HepG2 (cell line): ENCODE measurements around the gene TMEM198. TPM values are rescaled to one million over a fixed set of nuclear protein-coding genes. Genes with fewer than 3 reads are reported as not detected.

Experiments used
- FOXM1 ChIP-seq: sonication (generic); formaldehyde crosslinking; IDR thresholded peaks from 2 replicates; pipeline ENCODE4 v1.5.0; 2020; ENCODE audit warnings: missing genetic modification reagents
- GATA4 ChIP-seq: sonication (generic); IDR thresholded peaks from 2 replicates; pipeline ENCODE4 v1.6.1; 2016; ENCODE audit warnings: antibody characterized with exemption, low read depth, borderline replicate concordance
- GATAD1 ChIP-seq: IDR thresholded peaks from 2 replicates; pipeline ENCODE4 v1.6.1; 2016; ENCODE audit warnings: missing genetic modification reagents, missing compliant biosample characterization
- HNRNPL ChIP-seq: fragments of 200-400 bp; formaldehyde crosslinking; IDR thresholded peaks from 2 replicates; pipeline ENCODE4 v1.6.1; 2017; ENCODE audit warnings: mild to moderate bottlenecking, low read depth, low read length
- MAF1 ChIP-seq: sonication (generic); formaldehyde crosslinking; IDR thresholded peaks from 2 replicates; pipeline ENCODE4 v1.5.0; 2020; ENCODE audit warnings: missing genetic modification reagents, borderline replicate concordance
- MTA3 ChIP-seq: sonication (generic); formaldehyde crosslinking; IDR thresholded peaks from 2 replicates; pipeline ENCODE4 v1.4.0; 2020; ENCODE audit warnings: missing genetic modification reagents
- MTF2 ChIP-seq: sonication (generic); formaldehyde crosslinking; IDR thresholded peaks from 2 replicates; pipeline ENCODE4 v1.5.0; 2020; ENCODE audit warnings: missing genetic modification reagents, borderline replicate concordance
- NR2F2 ChIP-seq: IDR thresholded peaks from 2 replicates; pipeline ENCODE4 v1.6.1; 2012; ENCODE audit warnings: low read depth, inconsistent platforms, borderline replicate concordance
- SMARCE1 ChIP-seq: fragments of 450-650 bp; IDR thresholded peaks from 2 replicates; pipeline ENCODE4 v1.6.1; 2017; ENCODE audit warnings: borderline replicate concordance
- TBX3 ChIP-seq: fragments of 450-650 bp; IDR thresholded peaks from 2 replicates; pipeline ENCODE4 v1.6.1; 2017; ENCODE audit warnings: antibody characterized with exemption, mild to moderate bottlenecking, inconsistent platforms, borderline replicate concordance
- THAP11 ChIP-seq: IDR thresholded peaks from 2 replicates; pipeline ENCODE4 v1.6.1; 2016; ENCODE audit warnings: missing biosample characterization, missing genetic modification reagents
- TRIM24 ChIP-seq: sonication (generic); formaldehyde crosslinking; IDR thresholded peaks from 2 replicates; pipeline ENCODE4 v1.8.0; 2022; ENCODE audit warnings: mild to moderate bottlenecking, missing genetic modification reagents
- ZNF207 ChIP-seq: fragments of 450-650 bp; IDR thresholded peaks from 2 replicates; pipeline ENCODE4 v1.6.1; 2016; ENCODE audit warnings: antibody characterized with exemption, borderline replicate concordance
- ZNF34 ChIP-seq: sonication (generic); formaldehyde crosslinking; IDR thresholded peaks from 2 replicates; pipeline ENCODE4 v1.4.0; 2020; ENCODE audit warnings: mild to moderate bottlenecking, missing genetic modification reagents, borderline replicate concordance
- ZNF432 ChIP-seq: sonication (generic); formaldehyde crosslinking; IDR thresholded peaks from 2 replicates; pipeline ENCODE4 v1.5.0; 2020; ENCODE audit warnings: missing genetic modification reagents, mild to moderate bottlenecking, borderline replicate concordance
- ZNF839 ChIP-seq: sonication (generic); formaldehyde crosslinking; IDR thresholded peaks from 2 replicates; pipeline ENCODE4 v1.4.0; 2020; ENCODE audit warnings: missing genetic modification reagents, mild to moderate bottlenecking, borderline replicate concordance
- polyA plus RNA-seq, 8 experiments: library from polyadenylated mRNA; depleted of rRNA in 3 of 8; stranded (reverse) in 7 of 8; unstranded in 1 of 8; fragments of >200 nt; fragmentation: Illumina TruSeq in 4 of 8; extraction: Trizol in 4 of 8; gene quantifications; 2 replicates each; pipeline versions ENCODE4 v1.2.1 to v1.2.3, GENCODE V29; 2011 to 2016; ENCODE audit warnings: low read depth in 4 of 8, missing spikeins in 1 of 8, mixed read lengths in 1 of 8; ENCODE audit not compliant: insufficient read depth in 1 of 8
- total RNA-seq, 5 experiments: library from RNA; depleted of rRNA; stranded (reverse); fragments of >200 nt; fragmentation: Illumina TruSeq; extraction: Trizol; gene quantifications; 2 replicates each; pipeline ENCODE4 v1.2.3, GENCODE V29; 2016; ENCODE audit warnings: low read depth in 1 of 5
- TF ChIP-seq, protein P1 (sequence below): sonication (generic); formaldehyde crosslinking; IDR thresholded peaks from 2 replicates; pipeline ENCODE4 v1.8.1; 2023; ENCODE audit warnings: mild to moderate bottlenecking, moderate library complexity, missing genetic modification reagents
- TF ChIP-seq, protein P2 (sequence below): fragments of 450-650 bp; IDR thresholded peaks from 2 replicates; pipeline ENCODE4 v1.6.1; 2016
- TF ChIP-seq, protein P3 (sequence below): sonication (generic); formaldehyde crosslinking; IDR thresholded peaks from 2 replicates; pipeline ENCODE4 v1.8.0; 2022; ENCODE audit warnings: missing genetic modification reagents, low read depth, mild to moderate bottlenecking, borderline replicate concordance
- TF ChIP-seq, protein P4 (sequence below): sonication (generic); formaldehyde crosslinking; IDR thresholded peaks from 2 replicates; pipeline ENCODE4 v1.8.0; 2022; ENCODE audit warnings: mild to moderate bottlenecking, missing genetic modification reagents; ENCODE audit not compliant: insufficient replicate concordance
- TF ChIP-seq, protein P5 (sequence below): sonication (generic); formaldehyde crosslinking; IDR thresholded peaks from 2 replicates; pipeline ENCODE4 v1.9.0; 2021; ENCODE audit warnings: missing genetic modification reagents, mild to moderate bottlenecking, borderline replicate concordance

The TMEM198 gene
- total and polyA plus RNA-seq, 2 of the 13 experiments (the other 11 are each of a cell fraction or from before 2014, with no cell fraction given): 17.3 to 23.5 TPM

DNA sequence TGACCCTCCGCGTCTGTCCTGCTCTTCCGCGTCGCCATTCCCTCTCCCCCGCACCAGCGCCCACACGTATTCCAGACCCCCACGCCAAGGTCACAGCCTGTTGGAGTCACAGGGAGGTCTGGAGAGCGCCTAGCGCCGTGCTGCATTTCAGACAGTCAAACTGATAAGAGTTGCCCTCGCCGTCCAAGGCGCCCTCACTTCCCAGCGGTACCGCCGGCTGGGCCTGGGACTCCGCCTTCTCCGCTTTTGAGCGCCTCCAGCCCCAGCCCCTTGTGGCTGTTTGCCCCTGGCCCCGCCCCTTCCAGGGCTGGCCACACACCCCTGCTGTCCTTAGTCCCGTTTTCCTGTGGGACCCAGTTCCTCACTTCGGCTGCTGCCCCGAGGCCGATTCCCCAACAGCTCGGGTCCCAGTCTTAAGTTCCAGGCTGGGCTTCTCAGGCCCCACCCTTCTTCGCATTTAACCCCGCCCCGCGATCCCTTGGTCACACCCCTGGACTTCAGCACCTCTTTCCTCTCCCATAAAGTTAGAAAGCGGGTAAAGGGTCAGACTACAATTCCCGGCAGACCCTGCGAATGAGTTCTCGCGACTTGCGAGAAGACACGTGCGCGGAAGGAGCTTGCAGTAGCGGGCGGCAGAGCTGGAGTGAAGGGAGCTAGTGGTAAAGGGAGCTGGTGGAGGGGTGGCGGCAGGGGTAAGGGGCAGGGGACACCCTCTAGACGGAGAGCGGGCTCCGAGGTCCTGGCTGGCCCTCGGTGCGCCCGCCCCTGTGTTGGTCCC lies 45.4 kb upstream of the TMEM198 start, which contains the start of gene GMPPA (continued):
- TF ChIP-seq ZNF432 (CRISPR knock-in tag) (no peak), ZNF839 (CRISPR knock-in tag) (no peak), ZNF207 (no peak), THAP11 (CRISPR knock-in tag) (peak; percentile 98), MAF1 (no peak; the same call in 1 of the 2 replicates), FOXM1 (CRISPR knock-in tag) (no peak), TBX3 (no peak), HNRNPL (0 out of 2 replicates have a peak, but pooled peaks have one; percentile 43), SMARCE1 (no peak), ZNF34 (CRISPR knock-in tag) (no peak), GATAD1 (CRISPR knock-in tag) (peak; percentile 85), MTA3 (no peak), GATA4 (peak; percentile 59; the same call in 1 of the 2 replicates), TRIM24 (CRISPR knock-in tag) (no peak), NR2F2 (0 out of 2 replicates have a peak, but pooled peaks have one; percentile 7), MTF2 (CRISPR knock-in tag) (no peak)
- TF ChIP-seq, protein P1, sequence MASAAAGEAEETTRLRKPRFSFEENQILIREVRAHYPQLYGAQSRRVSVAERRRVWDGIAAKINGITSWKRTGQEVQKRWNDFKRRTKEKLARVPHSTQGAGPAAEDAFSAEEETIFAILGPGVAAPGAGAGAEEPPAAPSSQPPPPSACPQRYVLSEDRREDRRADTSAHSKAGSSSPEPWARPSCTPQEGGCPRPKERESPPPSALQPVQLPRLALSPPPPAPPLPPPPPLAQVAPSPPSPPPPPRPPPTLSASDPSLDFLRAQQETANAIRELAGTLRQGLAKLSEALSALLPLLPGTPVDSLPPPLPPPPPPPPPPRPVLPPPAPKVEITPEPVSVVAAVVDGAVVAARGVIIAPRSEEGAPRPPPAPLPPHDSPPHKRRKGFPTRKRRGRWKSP (CRISPR knock-in tag): peak; percentile 88
- TF ChIP-seq, protein P2, sequence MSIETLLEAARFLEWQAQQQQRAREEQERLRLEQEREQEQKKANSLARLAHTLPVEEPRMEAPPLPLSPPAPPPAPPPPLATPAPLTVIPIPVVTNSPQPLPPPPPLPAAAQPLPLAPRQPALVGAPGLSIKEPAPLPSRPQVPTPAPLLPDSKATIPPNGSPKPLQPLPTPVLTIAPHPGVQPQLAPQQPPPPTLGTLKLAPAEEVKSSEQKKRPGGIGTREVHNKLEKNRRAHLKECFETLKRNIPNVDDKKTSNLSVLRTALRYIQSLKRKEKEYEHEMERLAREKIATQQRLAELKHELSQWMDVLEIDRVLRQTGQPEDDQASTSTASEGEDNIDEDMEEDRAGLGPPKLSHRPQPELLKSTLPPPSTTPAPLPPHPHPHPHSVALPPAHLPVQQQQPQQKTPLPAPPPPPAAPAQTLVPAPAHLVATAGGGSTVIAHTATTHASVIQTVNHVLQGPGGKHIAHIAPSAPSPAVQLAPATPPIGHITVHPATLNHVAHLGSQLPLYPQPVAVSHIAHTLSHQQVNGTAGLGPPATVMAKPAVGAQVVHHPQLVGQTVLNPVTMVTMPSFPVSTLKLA: peak; percentile 67
- TF ChIP-seq, protein P3, sequence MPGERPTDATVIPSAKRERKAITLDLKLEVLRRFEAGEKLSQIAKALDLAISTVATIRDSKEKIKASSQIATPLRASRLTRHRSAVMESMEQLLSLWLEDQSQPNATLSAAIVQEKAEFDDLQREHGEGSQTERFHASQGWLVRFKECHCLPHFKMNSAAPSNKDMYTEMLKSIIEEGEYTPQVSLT: peak; percentile 54; the same call in 1 of the 2 replicates
- TF ChIP-seq, protein P4, sequence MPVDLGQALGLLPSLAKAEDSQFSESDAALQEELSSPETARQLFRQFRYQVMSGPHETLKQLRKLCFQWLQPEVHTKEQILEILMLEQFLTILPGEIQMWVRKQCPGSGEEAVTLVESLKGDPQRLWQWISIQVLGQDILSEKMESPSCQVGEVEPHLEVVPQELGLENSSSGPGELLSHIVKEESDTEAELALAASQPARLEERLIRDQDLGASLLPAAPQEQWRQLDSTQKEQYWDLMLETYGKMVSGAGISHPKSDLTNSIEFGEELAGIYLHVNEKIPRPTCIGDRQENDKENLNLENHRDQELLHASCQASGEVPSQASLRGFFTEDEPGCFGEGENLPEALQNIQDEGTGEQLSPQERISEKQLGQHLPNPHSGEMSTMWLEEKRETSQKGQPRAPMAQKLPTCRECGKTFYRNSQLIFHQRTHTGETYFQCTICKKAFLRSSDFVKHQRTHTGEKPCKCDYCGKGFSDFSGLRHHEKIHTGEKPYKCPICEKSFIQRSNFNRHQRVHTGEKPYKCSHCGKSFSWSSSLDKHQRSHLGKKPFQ (CRISPR knock-in tag): peak; percentile 38
- TF ChIP-seq, protein P5, sequence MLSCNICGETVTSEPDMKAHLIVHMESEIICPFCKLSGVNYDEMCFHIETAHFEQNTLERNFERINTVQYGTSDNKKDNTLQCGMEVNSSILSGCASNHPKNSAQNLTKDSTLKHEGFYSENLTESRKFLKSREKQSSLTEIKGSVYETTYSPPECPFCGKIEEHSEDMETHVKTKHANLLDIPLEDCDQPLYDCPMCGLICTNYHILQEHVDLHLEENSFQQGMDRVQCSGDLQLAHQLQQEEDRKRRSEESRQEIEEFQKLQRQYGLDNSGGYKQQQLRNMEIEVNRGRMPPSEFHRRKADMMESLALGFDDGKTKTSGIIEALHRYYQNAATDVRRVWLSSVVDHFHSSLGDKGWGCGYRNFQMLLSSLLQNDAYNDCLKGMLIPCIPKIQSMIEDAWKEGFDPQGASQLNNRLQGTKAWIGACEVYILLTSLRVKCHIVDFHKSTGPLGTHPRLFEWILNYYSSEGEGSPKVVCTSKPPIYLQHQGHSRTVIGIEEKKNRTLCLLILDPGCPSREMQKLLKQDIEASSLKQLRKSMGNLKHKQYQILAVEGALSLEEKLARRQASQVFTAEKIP: no peak
